ENCODE measurements around the gene FAM221A. TPM values are rescaled to one million over a fixed set of nuclear protein-coding genes. Genes with fewer than 3 reads are reported as not detected.

FAM221A gene
- total RNA-seq, 1 donor from 2014 or later = 11.1 TPM

- no peak overlapping the region for H3K4me3 Mint-ChIP-seq
- H3K27ac Mint-ChIP-seq (ENCODE audit: unreplicated experiment) = no peak overlapping the region
- no peak for TF ChIP-seq CTCF (conservative IDR thresholded peaks at IDR 0.05)
- no peaks in the 10 kb centered on the region for H3K4me1 Mint-ChIP-seq
- peaks cover 13% of the 10 kb centered on the region for H3K36me3 Mint-ChIP-seq (ENCODE audit: low read depth)
- peaks cover 2% of the 10 kb centered on the region for H3K9me3 Mint-ChIP-seq
- H3K27me3 Mint-ChIP-seq (ENCODE audit: low read depth) = no peaks in the 10 kb centered on the region
- no peak for DNase-seq (ENCODE audit: low read depth, low spot score)
Measured at GRCh38 chr7:23689165-23689564, 9.2 kb downstream of the FAM221A start.

GRCh38 chr7:23691320-23691719 is 11.3 kb downstream of the FAM221A start:
- DNase-seq (ENCODE audit: low read depth, low spot score) = no peak
- Mint-ChIP-seq H3K4me3 (no peak overlapping the region), H3K4me1 (no peaks in the 10 kb centered on the region), H3K36me3 (ENCODE audit: low read depth) (peaks cover 19% of the 10 kb centered on the region), H3K27ac (ENCODE audit: unreplicated experiment) (no peak overlapping the region), H3K27me3 (ENCODE audit: low read depth) (no peaks in the 10 kb centered on the region), H3K9me3 (peaks cover 2% of the 10 kb centered on the region)
- no peak for TF ChIP-seq CTCF (conservative IDR thresholded peaks at IDR 0.05)

GRCh38 chr7:23693224-23693623 is 13.2 kb downstream of the FAM221A start:
- Mint-ChIP-seq H3K4me3 (no peak overlapping the region), H3K9me3 (peaks cover 2% of the 10 kb centered on the region), H3K27ac (ENCODE audit: unreplicated experiment) (no peak overlapping the region), H3K4me1 (no peaks in the 10 kb centered on the region), H3K36me3 (ENCODE audit: low read depth) (peaks cover 19% of the 10 kb centered on the region), H3K27me3 (ENCODE audit: low read depth) (no peaks in the 10 kb centered on the region)
- no peak for DNase-seq (ENCODE audit: low read depth, low spot score)
- no peak for TF ChIP-seq CTCF (conservative IDR thresholded peaks at IDR 0.05)

- Mint-ChIP-seq H3K27me3 (ENCODE audit: low read depth) (no peaks in the 10 kb centered on the region), H3K36me3 (ENCODE audit: low read depth) (peaks cover 16% of the 10 kb centered on the region), H3K27ac (ENCODE audit: unreplicated experiment) (no peak overlapping the region), H3K4me1 (no peaks in the 10 kb centered on the region), H3K9me3 (peaks cover 2% of the 10 kb centered on the region), H3K4me3 (no peak overlapping the region)
- DNase-seq (ENCODE audit: low read depth, low spot score) = peak; percentile 59
- TF ChIP-seq CTCF (conservative IDR thresholded peaks at IDR 0.05) = peak; percentile 72
Measured at GRCh38 chr7:23696916-23697441, 17.0 kb downstream of the FAM221A start.

GRCh38 chr7:23698822-23699221 is 18.8 kb downstream of the FAM221A start:
- Mint-ChIP-seq H3K4me3 (no peak overlapping the region), H3K27ac (ENCODE audit: unreplicated experiment) (no peak overlapping the region), H3K4me1 (no peaks in the 10 kb centered on the region), H3K27me3 (ENCODE audit: low read depth) (no peaks in the 10 kb centered on the region), H3K9me3 (peaks cover 2% of the 10 kb centered on the region), H3K36me3 (ENCODE audit: low read depth) (peaks cover 19% of the 10 kb centered on the region)
- DNase-seq (ENCODE audit: low read depth, low spot score) = no peak
- no peak for TF ChIP-seq CTCF (conservative IDR thresholded peaks at IDR 0.05)

Measured in neural crest cell (in vitro differentiated cells).